HG03108 (cell line): ENCODE data around the gene HIVEP2.

Experiments
- ATAC-seq: cut with Tn5 transposase; IDR thresholded peaks from one replicate; pipeline ENCODE4 v1.9.1; 2021; ENCODE audit warnings: moderate library complexity; ENCODE audit not compliant: unreplicated experiment

The HIVEP2 gene

DNA sequence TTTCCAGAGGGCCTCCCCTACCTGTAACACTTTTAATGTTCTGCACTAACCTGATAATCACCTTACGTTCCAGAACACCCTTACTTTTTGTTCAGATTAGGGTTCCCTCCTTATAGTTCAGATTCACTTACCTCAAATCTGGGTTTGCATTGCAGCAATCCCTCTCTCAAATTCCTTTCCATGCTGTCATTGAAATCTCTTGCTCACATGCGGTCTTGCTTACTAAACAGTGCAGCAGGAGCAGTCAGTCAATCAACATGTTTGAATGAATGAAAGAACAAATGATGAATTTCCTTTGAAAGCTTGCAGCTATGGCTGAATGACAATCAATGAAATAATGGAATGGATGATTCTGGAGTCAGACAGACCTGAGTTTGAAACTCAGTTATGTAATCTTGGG, 200.1 kb downstream of the HIVEP2 start:
- ATAC-seq = no peak

DNA sequence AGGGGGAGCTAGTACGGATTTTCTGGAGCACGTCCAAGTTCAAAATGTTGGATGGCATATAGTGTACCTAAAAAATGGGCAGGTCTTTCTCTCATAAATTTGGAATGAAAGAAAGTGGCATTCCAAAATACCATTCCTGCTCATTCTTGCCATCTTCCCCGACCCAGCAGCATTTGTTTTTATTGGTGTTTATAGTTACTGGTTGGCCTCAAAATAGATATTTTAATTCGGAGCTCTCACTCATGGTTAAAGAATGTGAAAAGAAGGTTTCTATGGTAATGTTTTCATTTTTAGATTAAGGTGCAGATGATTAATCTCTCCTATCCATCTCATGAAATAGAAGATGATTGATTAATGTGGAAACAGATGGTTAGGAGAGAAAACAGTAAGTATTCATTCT, 204.5 kb downstream of the HIVEP2 start:
- ATAC-seq = no peak

DNA sequence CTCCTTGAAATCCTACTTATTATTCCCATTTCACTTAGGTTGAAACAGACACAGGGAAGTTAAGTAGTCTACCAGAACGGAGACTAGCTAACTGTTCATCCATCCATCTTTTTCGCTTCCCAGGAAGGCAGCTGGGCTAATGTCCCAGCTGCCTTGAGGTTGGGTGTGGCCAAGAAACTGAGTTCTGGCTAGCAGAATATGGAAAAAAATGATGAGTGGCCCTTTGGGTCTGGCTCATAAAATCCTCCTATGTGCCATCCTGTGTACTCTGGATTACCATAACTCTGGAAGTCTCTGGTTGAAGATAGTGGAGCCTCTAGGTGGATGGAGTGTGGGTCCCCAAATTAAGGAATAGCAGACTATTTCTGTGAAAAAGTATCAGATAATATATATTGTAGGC, 206.2 kb downstream of the HIVEP2 start:
- no peak for ATAC-seq

DNA sequence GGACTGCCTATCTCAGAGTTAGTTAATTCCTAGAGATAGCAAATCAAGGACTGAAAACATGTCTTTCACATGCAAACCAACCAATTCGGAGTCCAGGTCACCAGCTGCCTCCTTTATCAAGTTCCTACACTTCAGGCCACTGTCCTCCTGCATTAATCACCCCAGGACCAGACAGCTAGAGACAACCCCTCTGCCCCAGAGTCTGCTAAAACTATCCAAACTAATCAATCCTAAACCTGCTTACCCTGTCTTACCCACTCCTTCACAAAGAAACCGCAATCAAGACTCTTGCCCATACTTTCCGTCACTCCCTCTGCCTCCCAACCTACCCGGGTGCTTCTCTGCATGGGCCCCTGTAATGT, 207.0 kb downstream of the HIVEP2 start:
- ATAC-seq = no peak

DNA sequence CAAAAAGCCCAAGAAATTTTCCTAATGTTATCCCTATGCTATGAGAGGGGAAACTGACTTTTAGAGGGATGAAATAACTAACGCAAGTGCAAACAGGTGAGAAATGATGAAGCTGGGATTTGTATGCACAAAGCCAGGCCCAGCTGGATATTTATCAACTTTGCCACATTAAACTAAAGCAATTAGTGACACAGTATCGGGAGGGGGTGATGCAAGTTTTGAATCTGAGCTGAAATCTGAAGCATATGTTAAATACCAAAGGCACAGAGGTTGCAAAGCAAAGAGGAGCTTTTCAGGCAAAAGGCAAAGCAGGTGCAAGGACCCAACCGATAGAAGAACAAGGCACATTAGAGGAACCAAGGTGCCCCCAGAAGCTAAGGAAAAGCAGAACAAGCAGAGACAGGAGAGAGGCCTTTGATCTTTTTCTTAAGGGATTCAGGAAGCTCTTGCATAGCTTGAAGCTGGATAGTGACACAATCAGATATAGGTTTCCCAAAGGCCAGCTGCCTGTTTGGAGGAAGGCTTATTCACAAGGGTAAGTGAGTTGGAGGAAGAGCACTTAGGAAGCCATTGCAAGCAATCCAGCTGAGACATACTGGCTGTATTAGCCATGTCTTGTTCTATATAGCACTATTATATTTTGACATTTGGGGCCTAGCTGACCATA, 207.5 kb downstream of the HIVEP2 start:
- no peak for ATAC-seq

DNA sequence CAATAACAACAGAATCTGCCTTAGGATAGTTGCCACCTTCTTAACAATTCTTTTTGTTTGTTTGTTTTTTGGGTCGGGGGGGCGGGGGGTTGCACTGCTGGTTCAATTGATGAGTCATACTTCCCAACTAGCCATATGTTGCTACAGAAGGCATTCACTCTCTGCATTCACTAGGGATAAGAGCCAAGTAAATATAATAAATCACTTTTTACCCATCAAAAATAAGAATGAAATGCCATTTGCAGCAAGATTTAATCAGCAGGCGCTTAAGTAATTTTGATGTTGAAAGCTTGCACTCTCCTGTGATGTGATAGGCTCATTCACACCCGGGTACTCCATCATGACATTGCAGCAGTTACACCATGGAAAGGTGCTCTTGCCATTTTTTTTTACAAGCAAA, 209.8 kb downstream of the HIVEP2 start:
- ATAC-seq = no peak

DNA sequence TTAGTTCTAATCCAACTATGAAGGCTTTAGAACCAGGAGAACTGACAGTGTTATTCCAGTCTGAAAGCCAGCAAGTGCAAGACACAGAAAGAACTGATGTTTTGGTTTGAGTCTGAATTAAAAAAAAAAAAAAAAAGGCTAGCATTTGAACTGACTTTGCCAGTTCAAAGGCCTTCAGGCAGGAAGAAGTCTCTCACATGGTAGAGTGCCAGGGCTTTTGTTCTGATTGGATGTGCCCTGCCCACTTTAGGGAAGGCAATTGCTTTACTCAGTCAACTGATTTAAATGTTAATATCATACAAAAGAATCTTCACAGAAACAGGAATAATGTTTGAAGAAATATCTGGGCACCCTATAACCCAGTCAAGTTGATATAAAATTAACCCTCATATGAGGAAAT, 212.2 kb downstream of the HIVEP2 start:
- ATAC-seq = no peak

DNA sequence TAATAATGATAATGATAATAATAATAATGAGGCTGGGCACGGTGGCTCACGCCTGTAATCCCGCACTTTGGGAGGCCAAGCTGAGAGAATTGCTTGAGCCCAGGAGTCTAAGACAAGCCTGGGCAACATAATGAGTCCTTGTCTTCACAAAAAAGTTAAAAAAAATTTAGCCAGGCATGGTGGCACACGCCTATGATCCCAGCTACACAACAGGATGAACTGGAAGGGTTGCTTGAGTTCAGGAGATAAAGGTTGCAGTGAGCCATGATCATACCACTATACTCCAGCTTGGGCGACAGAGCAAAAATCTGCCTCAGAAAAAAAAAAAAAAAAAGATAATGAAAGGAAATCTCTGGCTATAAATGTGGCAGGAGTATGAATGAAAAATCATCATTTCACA, 213.4 kb downstream of the HIVEP2 start:
- ATAC-seq = no peak

DNA sequence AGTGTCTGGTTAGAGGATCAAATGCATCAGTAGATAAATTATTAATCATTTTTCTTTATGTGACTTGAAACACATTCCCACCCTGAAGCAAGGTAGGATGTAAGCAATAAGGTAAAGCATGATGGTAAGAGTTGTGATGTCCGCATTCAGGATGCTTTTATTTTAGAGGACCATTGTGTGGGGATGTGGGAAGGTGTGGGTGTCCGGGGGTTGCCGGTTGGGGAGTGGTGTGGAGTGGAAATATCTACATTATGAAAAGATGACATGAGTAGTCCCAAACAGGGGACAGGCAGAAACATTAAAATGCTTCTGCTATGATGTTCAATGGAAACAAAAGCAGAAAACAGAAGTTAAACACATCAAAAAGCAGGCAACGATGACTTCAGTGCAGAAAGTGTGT, 215.4 kb downstream of the HIVEP2 start:
- ATAC-seq = no peak

DNA sequence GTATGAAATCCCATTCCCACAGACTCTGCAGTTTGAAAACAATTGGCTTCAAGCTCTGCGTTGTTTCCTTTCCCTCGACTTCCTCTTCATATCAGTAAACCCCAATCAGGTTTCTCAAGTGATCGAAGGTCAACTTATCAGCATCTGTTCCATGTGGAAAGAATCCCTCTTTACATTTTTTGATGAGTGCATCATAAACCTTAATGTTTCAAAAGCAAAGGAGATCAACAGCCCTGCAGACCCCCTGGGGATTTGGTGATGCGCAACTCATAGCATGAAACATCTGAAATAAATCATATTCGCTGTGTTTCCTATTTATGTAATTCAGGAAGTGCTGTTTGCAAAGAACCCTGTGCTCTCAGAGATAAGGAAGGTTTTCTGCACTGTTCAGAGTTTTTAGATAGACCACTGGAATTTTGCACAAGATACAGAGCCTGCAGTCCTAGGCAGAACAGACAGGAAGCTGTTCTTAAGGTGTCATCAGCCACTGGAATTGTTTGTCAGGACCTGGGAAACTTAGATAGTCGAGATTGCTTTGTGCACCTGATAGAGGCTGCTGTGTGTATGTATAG, 216.0 kb downstream of the HIVEP2 start:
- ATAC-seq = no peak

DNA sequence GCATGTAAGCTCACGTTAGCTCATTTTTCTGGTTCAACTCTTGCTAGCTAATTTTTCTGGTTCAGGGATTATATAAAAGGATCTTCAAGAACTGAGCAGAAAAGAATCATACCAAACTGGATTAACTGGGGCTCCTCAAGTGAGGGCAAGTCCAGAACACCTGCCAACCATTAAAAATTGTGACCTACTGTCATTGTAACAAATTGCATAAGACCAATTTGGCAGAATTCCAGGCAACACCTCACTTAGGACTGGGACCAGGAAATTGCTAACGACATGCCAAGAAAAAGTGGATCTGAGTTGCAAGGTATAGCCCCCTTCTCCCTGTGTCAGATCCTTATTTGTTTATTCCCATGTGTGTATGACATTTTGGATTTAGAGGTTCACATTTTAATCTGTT, 216.6 kb downstream of the HIVEP2 start:
- ATAC-seq = no peak

DNA sequence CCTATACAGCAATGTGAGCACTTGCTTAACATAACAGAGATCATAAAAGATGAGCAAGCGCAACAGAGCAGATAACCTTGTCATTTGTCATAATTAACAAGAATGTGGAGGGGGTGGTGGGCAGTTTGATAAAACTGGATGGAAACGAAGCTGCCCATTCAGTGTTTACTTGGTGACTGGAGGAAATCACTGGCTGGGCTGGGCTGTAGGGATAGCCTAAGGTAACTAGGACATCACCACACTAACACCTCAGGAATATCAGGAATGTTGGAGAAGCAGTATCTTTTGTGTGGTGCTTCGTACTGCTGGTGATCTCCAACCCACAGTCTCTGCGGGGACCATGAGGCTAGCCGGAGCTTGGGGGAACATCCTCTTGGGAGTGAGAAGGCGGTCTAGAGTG, 218.4 kb downstream of the HIVEP2 start:
- no peak for ATAC-seq

DNA sequence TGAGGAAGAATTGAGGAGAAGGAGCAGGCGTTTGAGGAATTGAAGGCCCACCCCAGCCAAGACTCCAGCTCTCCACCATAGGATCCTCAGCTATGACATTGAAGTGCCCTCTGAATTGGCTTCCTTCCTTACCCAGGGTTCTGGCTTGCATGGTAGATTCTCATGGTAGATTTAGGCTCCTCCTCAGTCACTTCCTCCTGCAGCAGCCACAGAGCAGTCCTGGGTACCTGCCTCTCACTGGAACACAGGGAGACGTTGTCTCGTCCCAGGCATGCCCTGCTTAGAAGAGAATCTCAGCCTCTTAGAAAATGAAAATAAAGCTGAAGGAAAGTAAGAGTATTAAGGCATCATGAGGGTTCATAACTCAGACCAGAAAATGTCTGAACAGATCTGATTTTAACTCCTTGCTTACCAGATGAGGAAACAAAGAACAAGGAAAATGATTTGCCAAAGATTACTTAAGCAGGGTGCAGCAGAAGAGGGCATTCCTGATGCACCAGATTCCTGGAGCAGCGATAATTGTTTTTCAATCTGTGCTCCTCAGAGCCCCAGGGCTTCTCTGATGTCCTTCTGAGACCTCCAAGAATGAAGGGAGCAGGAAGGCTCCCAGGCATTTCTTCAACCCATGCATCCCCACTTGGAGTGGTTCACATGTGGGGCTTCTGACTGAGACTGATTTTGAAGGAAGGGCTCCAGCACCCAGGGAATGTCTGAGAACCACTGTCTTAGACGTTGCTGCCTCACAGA, 219.8 kb downstream of the HIVEP2 start:
- ATAC-seq = no peak

DNA sequence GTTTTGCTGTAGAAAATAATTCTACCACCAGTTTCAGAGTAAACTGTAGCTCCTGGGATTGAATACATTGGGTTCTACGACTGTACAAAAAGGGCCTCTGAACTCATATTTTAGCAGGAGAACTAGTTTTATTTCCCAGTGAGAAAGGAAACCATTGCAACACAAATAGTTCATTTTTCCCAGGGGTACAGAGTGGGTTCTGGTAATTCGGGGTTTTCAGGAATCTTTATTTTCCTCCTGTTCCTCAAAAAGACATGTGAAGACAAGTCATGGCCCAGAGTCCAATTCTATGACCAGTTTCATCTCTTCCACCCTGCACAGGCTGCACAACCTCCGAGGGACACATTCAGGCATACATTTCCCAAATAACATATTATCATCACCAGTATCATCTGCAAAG, 222.1 kb downstream of the HIVEP2 start:
- no peak for ATAC-seq

DNA sequence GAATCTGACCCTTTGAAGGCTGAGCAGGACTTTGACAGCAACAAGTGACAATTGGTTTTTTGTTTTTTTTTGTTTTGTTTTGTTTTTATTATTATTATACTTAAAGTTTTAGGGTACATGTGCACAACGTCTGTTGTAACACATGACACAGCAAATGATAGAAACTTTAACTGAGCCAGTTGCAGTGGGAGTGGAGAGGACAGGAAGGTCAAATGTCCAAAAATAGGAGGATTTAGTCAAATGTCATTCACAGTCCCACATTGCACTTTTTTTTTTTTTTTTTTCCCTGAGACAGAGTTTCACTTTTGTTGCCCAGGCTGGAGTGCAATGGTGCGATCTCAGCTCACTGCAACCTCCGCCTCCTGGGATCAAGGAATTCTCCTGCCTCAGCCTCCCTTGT, 223.0 kb downstream of the HIVEP2 start:
- ATAC-seq = no peak

DNA sequence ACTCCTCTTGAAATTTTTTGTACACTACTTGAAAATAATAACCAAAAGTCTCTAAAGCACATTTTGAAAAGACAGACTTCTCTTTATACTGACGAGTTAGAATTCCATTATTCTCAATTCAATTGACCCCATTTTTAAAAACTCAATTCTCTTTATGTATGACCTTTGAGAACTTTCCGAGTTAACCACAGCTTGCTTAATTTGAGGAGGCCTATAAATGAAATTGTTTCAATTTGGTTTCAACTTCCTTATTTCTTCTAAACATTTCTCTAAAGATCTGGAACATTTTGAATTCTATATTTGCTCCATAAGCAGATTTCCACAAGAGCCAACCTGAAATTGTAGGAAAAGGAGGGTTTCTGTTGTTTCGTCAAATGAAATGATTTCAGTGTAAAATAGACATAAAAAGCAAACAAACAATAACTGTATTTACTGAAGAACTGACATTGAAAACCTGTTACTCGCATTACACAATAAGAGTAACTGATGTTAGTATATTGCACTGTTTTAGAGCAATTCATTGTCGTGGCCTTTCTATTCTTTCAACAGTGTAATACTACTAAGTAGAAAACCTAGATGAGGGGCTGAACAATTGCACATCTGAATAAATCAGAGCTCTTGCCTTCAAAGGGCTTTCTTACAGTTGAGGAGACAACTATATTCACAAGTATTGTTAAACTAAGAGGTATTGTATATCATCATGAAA, 223.6 kb downstream of the HIVEP2 start:
- ATAC-seq = no peak

DNA sequence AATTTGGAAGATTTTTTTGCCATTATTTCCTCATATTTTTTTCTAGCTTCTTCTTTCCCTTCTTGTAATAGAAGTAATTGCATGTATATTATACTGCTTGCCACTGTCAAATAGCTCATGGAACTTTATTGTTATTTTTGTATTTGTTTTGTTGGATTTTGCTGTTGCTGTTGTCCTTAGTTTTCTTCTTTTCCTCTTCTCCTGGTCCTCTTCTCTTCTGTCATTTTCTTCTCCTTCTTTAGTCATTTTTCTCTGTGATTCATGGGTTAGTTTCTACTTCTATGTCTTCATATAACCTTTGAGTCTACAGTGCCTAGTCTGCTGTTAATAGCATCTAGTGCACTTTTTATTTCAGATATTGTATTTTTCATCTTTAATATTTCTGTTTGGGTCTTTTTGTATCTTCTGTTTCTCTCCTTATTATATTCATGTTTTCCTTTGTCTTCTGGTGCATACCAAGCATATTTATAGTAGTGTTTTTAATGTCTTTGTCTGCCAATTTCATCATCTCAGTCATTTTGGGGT, 226.2 kb downstream of the HIVEP2 start:
- no peak for ATAC-seq

DNA sequence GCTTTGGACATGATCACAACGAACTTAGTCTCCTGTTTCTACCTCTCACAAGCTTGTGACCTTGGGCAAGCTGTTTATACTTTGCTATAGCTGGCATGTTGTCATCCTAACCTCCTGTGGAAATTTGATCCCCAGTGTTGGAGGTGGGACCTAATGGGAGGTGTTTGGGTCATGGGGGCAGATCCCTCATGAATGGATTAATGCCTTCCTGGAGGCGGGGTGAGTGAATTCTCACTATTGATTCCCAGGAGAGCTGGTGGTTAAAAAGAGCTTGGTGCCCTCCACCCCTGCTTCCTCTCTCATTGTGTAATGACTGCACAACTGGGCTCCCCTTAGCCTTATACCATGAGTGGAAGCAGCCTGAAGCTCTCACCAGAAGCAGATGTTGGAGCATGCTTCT, 228.9 kb downstream of the HIVEP2 start:
- no peak for ATAC-seq

DNA sequence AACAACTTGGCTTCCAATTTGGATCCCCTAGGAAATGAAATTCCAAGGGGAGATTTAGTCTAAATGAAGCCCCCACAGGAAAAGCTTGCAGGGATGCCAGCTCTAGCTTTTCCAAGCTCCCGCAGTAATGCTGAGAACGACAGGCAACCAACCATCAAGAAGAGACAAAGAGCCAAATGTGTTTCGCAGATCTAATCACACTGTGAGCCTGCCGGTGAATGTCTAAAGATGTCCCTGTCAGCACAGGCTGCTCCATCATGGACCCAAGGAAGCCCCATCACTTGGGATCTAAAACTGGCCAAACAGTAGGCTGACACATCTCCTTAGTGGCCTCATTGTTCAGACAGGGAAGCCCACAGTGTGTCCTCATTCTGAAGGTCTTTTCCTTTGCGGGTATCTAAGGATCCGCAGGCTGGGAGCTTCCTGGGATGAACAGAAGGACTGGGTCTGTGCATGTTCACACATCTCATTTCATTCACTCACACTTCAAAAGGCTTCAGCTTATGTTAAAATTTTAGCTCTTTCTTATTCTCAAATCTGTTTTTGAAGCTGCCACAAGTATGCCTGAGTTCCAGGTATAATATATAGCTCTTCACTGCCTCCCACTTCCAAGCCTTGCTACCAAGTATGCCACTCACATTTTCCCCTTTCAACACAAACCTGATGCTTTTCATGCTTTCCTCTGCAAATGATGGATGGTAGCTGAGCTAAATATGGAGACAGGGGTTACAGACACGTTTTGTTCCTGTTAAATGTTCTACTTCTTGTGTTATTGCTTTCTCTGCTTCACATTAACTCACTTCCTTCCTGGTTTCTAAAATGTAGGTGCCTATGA, 229.8 kb downstream of the HIVEP2 start:
- no peak for ATAC-seq

DNA sequence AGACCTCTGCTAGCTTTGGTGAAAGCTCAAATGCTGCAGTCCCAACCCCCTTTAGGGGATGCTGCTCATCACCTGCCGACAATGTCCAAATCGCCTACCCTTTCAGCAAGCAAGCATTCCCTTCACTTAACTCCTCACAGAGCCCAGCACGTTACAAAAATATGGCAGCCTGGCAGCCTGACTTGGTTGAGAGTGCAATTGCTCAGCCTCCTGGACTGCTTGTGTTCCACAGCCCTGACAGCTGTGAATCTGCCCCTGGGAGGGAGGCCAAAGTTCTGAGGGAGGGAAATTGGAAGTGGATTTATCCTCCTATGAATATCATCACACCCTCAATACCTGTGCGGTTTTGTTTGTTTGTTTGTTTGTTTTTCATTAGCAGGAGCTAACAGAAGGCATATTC, 231.0 kb downstream of the HIVEP2 start:
- no peak for ATAC-seq

DNA sequence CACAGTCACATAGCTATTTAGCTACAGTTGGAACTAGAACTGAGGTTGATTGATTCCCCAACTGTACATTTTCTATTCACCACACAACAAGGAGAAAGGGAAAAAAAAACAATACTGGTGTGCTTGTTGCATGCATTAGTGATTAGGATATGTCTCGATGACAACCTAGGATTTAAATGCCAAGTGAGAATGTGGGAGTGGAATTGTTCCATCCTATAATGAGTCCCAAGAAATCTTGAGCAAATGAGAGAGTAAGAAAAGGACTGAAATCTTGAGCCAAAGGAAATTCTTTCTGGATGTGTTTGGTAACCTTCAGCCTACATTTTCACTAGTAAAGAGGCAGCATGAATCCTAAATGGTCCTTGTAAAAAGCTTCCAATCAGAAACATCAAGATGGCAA, 232.7 kb downstream of the HIVEP2 start:
- ATAC-seq = no peak
